Astrocyte of the cerebellum (primary cell): ENCODE data around the gene OR1I1.
A peak's percentile ranks its signal among the peaks of the same experiment; 100 is the strongest.
"Not testable (repeated sequence)": the region's sequence is repeated elsewhere in the genome, so short reads cannot be mapped to it uniquely, and the experiment has no call there.

Experiments used
- DNase-seq: peaks from one replicate; pipeline ENCODE4 v3.0.0-alpha.2; 2011; ENCODE audit warnings: low read depth
- H3K4me3 ChIP-seq: 2 replicates; pipeline ENCODE4 v1.5.1; 2011; ENCODE audit warnings: mild to moderate bottlenecking, low read depth, low read length, moderate library complexity
- CTCF ChIP-seq: IDR thresholded peaks from 2 replicates; pipeline ENCODE4 v1.5.1; 2012; ENCODE audit warnings: low read length, low read depth, moderate library complexity, mild to moderate bottlenecking; ENCODE audit errors: missing control alignments
- in situ Hi-C: cut with HindIII; loops from 2 replicates; pipeline ENCODE4 v1.10.0; 2017; ENCODE audit warnings: low sequenced_read_pairs

OR1I1 gene

GRCh38 chr19:15072930-15073647 lies 8.9 kb upstream of the OR1I1 start:
- in situ Hi-C loops, result no loop called here
- no peak overlapping the region for H3K4me3 ChIP-seq
- DNase-seq, result no peak
- TF ChIP-seq CTCF, result no peak

- no peak for DNase-seq
- no peak for TF ChIP-seq CTCF
- H3K4me3 ChIP-seq, result no peak overlapping the region
- in situ Hi-C loops, result no loop called here
Measured at GRCh38 chr19:15074371-15074770, 7.6 kb upstream of the OR1I1 start.

DNA sequence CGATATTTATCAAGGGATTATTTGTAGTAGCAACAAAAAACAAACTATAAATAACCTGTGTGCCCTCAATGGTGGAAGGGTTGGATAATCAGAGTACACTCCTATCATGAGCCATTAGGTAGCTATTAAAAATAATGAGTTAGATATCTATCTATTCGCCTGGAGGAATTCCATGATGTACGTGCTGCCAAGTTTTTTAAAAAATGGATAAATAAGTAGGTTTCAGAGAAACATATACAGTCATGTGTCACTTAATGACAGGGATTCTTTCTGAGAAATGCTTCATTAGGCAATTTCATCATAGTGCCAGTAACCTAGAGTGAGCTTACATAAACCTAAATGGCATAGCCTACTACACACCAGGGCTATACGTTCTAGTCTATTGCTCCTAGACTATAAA lies 6.2 kb upstream of the OR1I1 start:
- in situ Hi-C loops, result no loop called here
- DNase-seq, result no peak
- TF ChIP-seq CTCF, result no peak
- no peak overlapping the region for H3K4me3 ChIP-seq

DNA sequence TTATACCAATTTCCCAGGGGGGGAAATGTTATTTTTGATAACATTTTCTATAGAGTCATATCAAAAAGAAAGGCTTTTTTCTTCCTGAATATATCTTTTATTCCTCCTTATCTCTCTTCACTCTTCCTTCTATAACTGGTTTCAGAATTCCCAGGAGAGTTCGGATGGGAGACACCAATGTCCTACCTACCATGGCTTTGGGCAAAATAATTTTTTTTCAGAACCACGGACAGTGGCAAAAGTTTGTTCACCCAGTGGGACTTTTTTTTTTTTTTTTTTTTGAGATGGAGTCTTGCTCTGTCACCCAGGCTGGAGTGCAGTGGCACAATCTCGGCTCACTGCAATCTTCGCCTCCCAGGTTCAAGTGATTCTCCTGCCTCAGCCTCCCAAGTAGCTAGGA lies 2.0 kb upstream of the OR1I1 start:
- H3K4me3 ChIP-seq, DNase-seq, in situ Hi-C loops: not testable (repeated sequence)

- in situ Hi-C loops, result no loop called here
- TF ChIP-seq CTCF, result no peak
- H3K4me3 ChIP-seq, result no peak overlapping the region
- DNase-seq, result no peak
Measured at GRCh38 chr19:15087182-15087581, 5.2 kb downstream of the OR1I1 start.

DNA sequence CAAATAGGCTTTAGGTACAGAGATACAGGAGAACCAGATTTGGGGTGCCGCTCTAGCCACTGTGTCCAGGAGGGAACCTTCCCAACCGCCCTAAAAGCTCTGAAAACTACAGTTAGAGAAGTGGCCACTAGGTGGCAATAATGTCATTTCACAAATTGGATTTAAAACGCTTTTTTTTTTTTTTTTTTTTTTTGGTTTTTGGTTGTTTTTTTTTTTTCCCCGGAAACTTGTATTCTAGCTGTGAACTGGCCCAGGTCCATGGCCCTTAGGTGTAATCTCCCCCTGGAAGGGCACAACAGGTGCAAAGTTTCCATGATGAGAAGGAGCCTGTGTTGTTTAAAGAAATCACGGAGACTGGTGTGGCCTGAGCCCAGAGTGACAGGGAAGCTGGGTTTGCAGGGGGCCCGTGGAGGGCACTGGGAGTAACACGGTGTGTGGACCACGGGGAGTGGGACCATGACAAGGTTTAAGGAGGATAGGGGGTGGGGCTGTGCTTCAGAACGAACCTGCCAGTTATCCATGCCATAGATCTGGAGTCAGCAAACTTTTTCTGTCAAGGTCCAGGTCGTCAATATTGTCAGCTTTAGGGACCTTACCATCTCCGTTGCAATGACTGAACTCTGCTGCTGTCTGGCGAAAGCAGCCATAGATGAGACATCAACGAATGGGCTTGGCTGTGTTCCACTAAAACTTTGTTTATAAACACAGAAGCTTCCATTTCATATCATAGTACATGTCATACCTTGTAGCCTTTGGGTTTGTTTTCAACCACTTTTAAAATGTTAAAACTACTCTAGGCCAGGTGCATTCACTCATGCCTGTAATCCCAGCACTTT lies 10.1 kb downstream of the OR1I1 start:
- TF ChIP-seq CTCF, result peak; percentile 61
- H3K4me3 ChIP-seq, result no peak overlapping the region
- DNase-seq, result peak; percentile 69
- in situ Hi-C loops, result no loop called here

DNA sequence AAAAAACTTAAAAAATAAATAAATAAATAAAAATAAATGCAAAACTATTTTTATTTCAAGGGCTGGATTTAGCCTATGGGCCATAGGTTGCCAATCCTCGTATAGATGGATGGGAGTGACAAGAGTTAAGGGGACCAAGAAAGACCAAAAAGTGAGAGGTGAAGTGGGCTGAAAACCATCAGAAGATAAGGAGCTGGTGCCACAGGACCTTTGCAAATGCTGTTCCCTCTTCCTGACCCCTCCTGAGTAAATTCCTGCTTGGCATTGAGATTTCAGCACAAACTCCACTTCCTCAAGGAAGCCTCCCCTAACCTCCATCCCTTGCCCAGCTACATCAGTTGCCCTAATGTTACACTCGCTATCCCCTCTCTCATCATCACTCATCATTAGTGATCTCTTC lies 11.0 kb downstream of the OR1I1 start:
- H3K4me3 ChIP-seq, result no peak overlapping the region
- in situ Hi-C loops, result no loop called here
- no peak for DNase-seq
- TF ChIP-seq CTCF, result no peak
